HepG2 (cell line): ENCODE results near the gene RASAL1. TPM values are rescaled to one million over a fixed set of nuclear protein-coding genes. Genes with fewer than 3 reads are reported as not detected.

Source experiments
- ATAC-seq: fragments of 200-7000 bp; cut with Tn5 transposase; 3 replicates; pipeline ENCODE4 v1.9.1; 2020; ENCODE audit warnings: mild to moderate bottlenecking, moderate library complexity
- BruUV-seq: library from RNA; stranded (reverse); fragments of 400-500 nt; replicated peaks from 2 replicates; lab custom pipeline; 2021; lab: Mats Ljungman, UMichigan
- CTCF ChIA-PET: fragments of 300-600 bp; formaldehyde crosslinking; extraction: SDS; loops from one replicate; lab custom pipeline; 2021; ENCODE audit warnings: low total read pairs, inconsistent platforms, low intra/inter-chr PET ratio; lab: Yijun Ruan, JAX
- POLR2A ChIA-PET: fragments of 350-600 bp; sonication (Branson Sonifier 250); formaldehyde crosslinking; loops from one replicate; lab custom pipeline; 2020; ENCODE audit warnings: antibody characterized with exemption, inconsistent platforms; lab: Yijun Ruan, JAX
- DNase-seq: peaks from one replicate; pipeline ENCODE4 v3.0.0-alpha.2; 2015; ENCODE audit warnings: low spot score
- FAIRE-seq: peaks from 3 replicates; lab custom pipeline; 2011; peaks lifted over from hg19 to GRCh38; lab: Jason Lieb, UNC
- H2AFZ ChIP-seq: one replicate; pipeline ENCODE4 v1.6.1; 2011; ENCODE audit warnings: low read length, inconsistent platforms
- H3K27ac ChIP-seq: fragments of 300-600 bp; 3 replicates; pipeline ENCODE4 v1.8.0; 2011; ENCODE audit warnings: mixed run types, mild to moderate bottlenecking, mixed read lengths, low read length, inconsistent platforms; ENCODE audit not compliant: insufficient read depth; ENCODE audit errors: extremely low read length
- H3K27me3 ChIP-seq, 2 experiments: fragments of 200-600 bp in 1 of 2; 2 replicates in 1 of 2; 3 replicates in 1 of 2; pipeline versions ENCODE4 v1.6.0 to v1.8.0; 2011; ENCODE audit warnings: low read length in 2 of 2, mild to moderate bottlenecking in 2 of 2, moderate library complexity in 2 of 2, inconsistent platforms in 1 of 2; ENCODE audit not compliant: insufficient read depth in 2 of 2, control insufficient read depth in 1 of 2
- H3K36me3 ChIP-seq, 2 experiments: fragments of 200-600 bp in 1 of 2; replicated peaks in 1 of 2; 2 replicates in 1 of 2; 3 replicates in 1 of 2; pipeline versions ENCODE4 v1.5.1 to v1.8.0; 2011; ENCODE audit warnings: low read length in 2 of 2, inconsistent platforms in 1 of 2; ENCODE audit not compliant: insufficient read depth in 2 of 2, control insufficient read depth in 1 of 2
- H3K4me1 ChIP-seq: 2 replicates; pipeline ENCODE4 v1.5.1; 2012; ENCODE audit warnings: low read length, inconsistent platforms; ENCODE audit not compliant: insufficient read depth
- H3K4me2 ChIP-seq: 2 replicates; pipeline ENCODE4 v1.6.0; 2011; ENCODE audit warnings: low read depth, low read length, inconsistent platforms
- H3K4me3 ChIP-seq, 3 experiments: fragments of 200-600 bp in 1 of 3; sonication (generic), shearing (Covaris generic) in 1 of 3; replicated peaks in 1 of 3; 2 replicates each; pipeline ENCODE4 v1.5.1; 2011 to 2016; ENCODE audit warnings: low read length in 3 of 3, inconsistent platforms in 2 of 3, low read depth in 2 of 3, mild to moderate bottlenecking in 2 of 3, control low read depth in 1 of 3, mixed read lengths in 1 of 3; ENCODE audit not compliant: insufficient read depth in 1 of 3
- H3K79me2 ChIP-seq: one replicate; pipeline ENCODE4 v1.6.1; 2011; ENCODE audit warnings: low read length, inconsistent platforms; ENCODE audit not compliant: insufficient read depth
- H3K9ac ChIP-seq: 2 replicates; pipeline ENCODE4 v1.6.0; 2011; ENCODE audit warnings: mild to moderate bottlenecking, low read depth, low read length, inconsistent platforms; ENCODE audit not compliant: insufficient read depth
- H3K9me3 ChIP-seq: 2 replicates; pipeline ENCODE4 v1.5.1; 2012; ENCODE audit warnings: mild to moderate bottlenecking, low read length
- H4K20me1 ChIP-seq: 2 replicates; pipeline ENCODE4 v1.6.0; 2011; ENCODE audit warnings: inconsistent platforms, mild to moderate bottlenecking, low read length, moderate library complexity; ENCODE audit not compliant: insufficient read depth
- FUBP1 ChIP-seq: sonication (generic); formaldehyde crosslinking; IDR thresholded peaks from 2 replicates; pipeline ENCODE4 v1.5.1; 2020; ENCODE audit warnings: missing genetic modification reagents, mild to moderate bottlenecking, borderline replicate concordance
- KDM2A ChIP-seq: sonication (generic); formaldehyde crosslinking; IDR thresholded peaks from 2 replicates; pipeline ENCODE4 v1.4.0; 2020; ENCODE audit warnings: low read depth, missing genetic modification reagents, borderline replicate concordance
- MTA1 ChIP-seq: sonication (generic); formaldehyde crosslinking; IDR thresholded peaks from 2 replicates; pipeline ENCODE4 v1.4.0; 2020; ENCODE audit warnings: missing genetic modification reagents, mild to moderate bottlenecking, borderline replicate concordance
- PBX2 ChIP-seq: IDR thresholded peaks from 2 replicates; pipeline ENCODE4 v1.6.1; 2016; ENCODE audit warnings: control low read depth
- TEAD3 ChIP-seq: optimal IDR thresholded peaks from 2 replicates; pipeline ENCODE3; 2016; ENCODE audit warnings: borderline replicate concordance
- ZBTB7B ChIP-seq: sonication (generic); formaldehyde crosslinking; IDR thresholded peaks from 2 replicates; pipeline ENCODE4 v1.4.0; 2020; ENCODE audit warnings: missing genetic modification reagents
- ZC3H13 ChIP-seq: sonication (generic); formaldehyde crosslinking; IDR thresholded peaks from 2 replicates; pipeline ENCODE4 v1.8.1; 2023; ENCODE audit warnings: mild to moderate bottlenecking, missing genetic modification reagents, moderate library complexity
- ZNF501 ChIP-seq: sonication (generic); formaldehyde crosslinking; IDR thresholded peaks from 2 replicates; pipeline ENCODE4 v1.5.1; 2020; ENCODE audit warnings: mild to moderate bottlenecking, moderate library complexity, missing genetic modification reagents
- ZNF598 ChIP-seq: sonication (generic); formaldehyde crosslinking; IDR thresholded peaks from 2 replicates; pipeline ENCODE4 v1.5.1; 2020; ENCODE audit warnings: mild to moderate bottlenecking, missing genetic modification reagents, borderline replicate concordance
- WGBS: methylation state at CpG from one replicate; pipeline ENCODE4 v1.1.6; 2017; ENCODE audit warnings: low lambda C conversion rate; 5-methylcytosine and 5-hydroxymethylcytosine counted together
- in situ Hi-C: cut with HindIII; loops from 2 replicates; pipeline ENCODE4 v1.10.0; 2017; ENCODE audit warnings: low pct_unique_long_range_greater_than_20kb; ENCODE audit not compliant: extremely low pct_ligation_motif_present
- intact Hi-C: fragments of 100-400 bp; cut with micrococcal nuclease; formaldehyde crosslinking; loops from one replicate; pipeline ENCODE4 v1.10.0; 2022; ENCODE audit not compliant: unreplicated experiment
- polyA plus RNA-seq, 8 experiments: library from polyadenylated mRNA; depleted of rRNA in 3 of 8; stranded (reverse) in 7 of 8; unstranded in 1 of 8; fragments of >200 nt; fragmentation: Illumina TruSeq in 4 of 8; extraction: Trizol in 4 of 8; gene quantifications; 2 replicates each; pipeline versions ENCODE4 v1.2.1 to v1.2.3, GENCODE V29; 2011 to 2016; ENCODE audit warnings: low read depth in 4 of 8, missing spikeins in 1 of 8, mixed read lengths in 1 of 8; ENCODE audit not compliant: insufficient read depth in 1 of 8
- total RNA-seq, 5 experiments: library from RNA; depleted of rRNA; stranded (reverse); fragments of >200 nt; fragmentation: Illumina TruSeq; extraction: Trizol; gene quantifications; 2 replicates each; pipeline ENCODE4 v1.2.3, GENCODE V29; 2016; ENCODE audit warnings: low read depth in 1 of 5
- TF ChIP-seq, protein P1 (sequence below): sonication (generic); formaldehyde crosslinking; IDR thresholded peaks from 2 replicates; pipeline ENCODE4 v1.9.0; 2022; ENCODE audit warnings: missing genetic modification reagents, mild to moderate bottlenecking, borderline replicate concordance
- TF ChIP-seq, protein P2 (sequence below): IDR thresholded peaks from 2 replicates; pipeline ENCODE4 v1.6.1; 2016; ENCODE audit warnings: mild to moderate bottlenecking, missing biosample characterization, missing genetic modification reagents

RASAL1 gene
- total and polyA plus RNA-seq, 2 of the 13 experiments (the other 11 are each of a cell fraction or from before 2014, with no cell fraction given), result not detected

DNA sequence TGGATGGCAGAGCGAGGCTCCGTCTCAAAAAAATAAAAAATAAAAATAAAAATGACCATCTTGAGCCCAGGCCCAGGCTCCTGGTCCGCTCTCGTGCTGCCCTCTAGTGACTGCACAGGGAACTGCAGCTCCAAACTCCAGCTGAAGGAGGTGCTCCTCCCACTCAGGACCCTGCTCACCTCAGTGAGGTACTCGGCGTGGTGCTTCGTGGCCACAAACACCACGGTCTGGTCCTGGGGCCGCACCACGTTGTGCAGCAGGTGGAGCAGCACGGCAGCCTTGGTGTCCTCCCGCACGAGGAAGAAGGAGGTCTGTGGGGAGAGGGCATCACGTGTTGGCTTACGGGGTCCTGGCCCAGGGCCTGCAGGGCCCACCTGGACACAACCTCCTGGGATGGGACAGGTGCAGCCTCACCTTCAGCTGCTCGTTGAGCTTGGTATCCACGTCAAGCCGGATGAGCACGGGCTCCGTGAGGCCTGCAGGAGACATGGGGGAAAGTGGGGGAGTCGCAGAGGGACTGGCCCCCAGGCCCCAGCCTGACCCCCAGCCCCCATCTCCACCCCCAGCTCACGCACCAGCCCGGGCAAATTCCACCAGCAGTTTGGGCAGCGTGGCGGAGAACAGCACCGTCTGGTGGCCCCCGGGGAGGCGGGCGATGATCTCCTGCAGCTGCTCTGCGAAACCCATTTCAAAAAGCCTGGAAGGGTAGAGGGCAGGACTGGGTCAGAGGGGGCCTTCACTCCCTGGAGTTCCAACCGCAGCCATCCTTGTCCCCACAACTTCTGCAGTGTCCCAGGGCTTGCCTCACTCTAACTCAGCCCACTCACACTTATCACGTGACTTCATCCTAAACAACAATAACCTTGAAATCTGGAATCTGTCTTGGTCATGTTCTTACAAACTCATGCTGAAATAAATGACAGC, 39.2 kb upstream of the RASAL1 start:
- Histone ChIP-seq H2AFZ (no peak overlapping the region), H3K27ac (no peak overlapping the region), H3K27me3 (no peaks in the 10 kb centered on the region), H3K9me3 (no peaks in the 10 kb centered on the region), H3K36me3 (peaks cover 53 to 82% of the 10 kb centered on the region in 2 experiments), H3K9ac (no peak overlapping the region), H3K4me1 (no peaks in the 10 kb centered on the region), H3K79me2 (no peaks in the 10 kb centered on the region), H4K20me1 (peaks cover 4% of the 10 kb centered on the region; the same call in 1 of the 2 replicates), H3K4me2 (no peak overlapping the region), H3K4me3 (no peak overlapping the region)
- intact Hi-C loops, result loop anchor here (2.0 kb wide), 1 partner anchor 126 kb away; no protein-coding TSS in a partner anchor
- in situ Hi-C loops, result no loop called here
- whole genome bisulfite sequencing, result 57% methylated on average over 17 of the region's 32 CpGs
- peak; percentile 83 for FAIRE-seq
- no TSS peak for BruUV-seq
- CTCF ChIA-PET, result interaction anchor here (2.3 kb wide), 1 partner anchor 126 kb away, joined by 20 read pairs; no protein-coding TSS in a partner anchor
- peak; percentile 33 for DNase-seq
- peak; percentile 87 for ATAC-seq
- POLR2A ChIA-PET, result interaction anchor here (0.6 to 2.6 kb wide), 3 partner anchors 8 to 15 kb away, joined by 3 to 14 read pairs (median 3); partner anchors contain the start of genes DDX54 and RITA1
- TF ChIP-seq ZNF501 (no peak), ZBTB7B (CRISPR knock-in tag) (no peak), ZC3H13 (CRISPR knock-in tag) (peak; percentile 41; the same call in 1 of the 2 replicates), FUBP1 (CRISPR knock-in tag) (no peak), PBX2 (CRISPR knock-in tag) (no peak), TEAD3 (CRISPR knock-in tag) (peak; percentile 30), ZNF598 (no peak), KDM2A (CRISPR knock-in tag) (peak; percentile 48; the same call in 1 of the 2 replicates), MTA1 (peak; percentile 18; the same call in 1 of the 2 replicates)
- TF ChIP-seq, protein P1, sequence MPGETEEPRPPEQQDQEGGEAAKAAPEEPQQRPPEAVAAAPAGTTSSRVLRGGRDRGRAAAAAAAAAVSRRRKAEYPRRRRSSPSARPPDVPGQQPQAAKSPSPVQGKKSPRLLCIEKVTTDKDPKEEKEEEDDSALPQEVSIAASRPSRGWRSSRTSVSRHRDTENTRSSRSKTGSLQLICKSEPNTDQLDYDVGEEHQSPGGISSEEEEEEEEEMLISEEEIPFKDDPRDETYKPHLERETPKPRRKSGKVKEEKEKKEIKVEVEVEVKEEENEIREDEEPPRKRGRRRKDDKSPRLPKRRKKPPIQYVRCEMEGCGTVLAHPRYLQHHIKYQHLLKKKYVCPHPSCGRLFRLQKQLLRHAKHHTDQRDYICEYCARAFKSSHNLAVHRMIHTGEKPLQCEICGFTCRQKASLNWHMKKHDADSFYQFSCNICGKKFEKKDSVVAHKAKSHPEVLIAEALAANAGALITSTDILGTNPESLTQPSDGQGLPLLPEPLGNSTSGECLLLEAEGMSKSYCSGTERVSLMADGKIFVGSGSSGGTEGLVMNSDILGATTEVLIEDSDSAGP (CRISPR knock-in tag), result peak; percentile 19; the same call in 1 of the 2 replicates
- TF ChIP-seq, protein P2, sequence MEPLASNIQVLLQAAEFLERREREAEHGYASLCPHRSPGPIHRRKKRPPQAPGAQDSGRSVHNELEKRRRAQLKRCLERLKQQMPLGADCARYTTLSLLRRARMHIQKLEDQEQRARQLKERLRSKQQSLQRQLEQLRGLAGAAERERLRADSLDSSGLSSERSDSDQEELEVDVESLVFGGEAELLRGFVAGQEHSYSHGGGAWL, result 0 out of 2 replicates have a peak, but pooled peaks have one; percentile 32
